GM12874 (cell line): Measurements from ENCODE around the gene LPAR4.

ENCODE experiments used
- TF ChIP-seq, protein P1 (sequence below): IDR thresholded peaks from 2 replicates; pipeline ENCODE4 v1.5.1; 2011; ENCODE audit warnings: low read depth, mild to moderate bottlenecking, control low read depth, low read length, moderate library complexity; ENCODE audit not compliant: insufficient read depth

The LPAR4 gene, protein sequence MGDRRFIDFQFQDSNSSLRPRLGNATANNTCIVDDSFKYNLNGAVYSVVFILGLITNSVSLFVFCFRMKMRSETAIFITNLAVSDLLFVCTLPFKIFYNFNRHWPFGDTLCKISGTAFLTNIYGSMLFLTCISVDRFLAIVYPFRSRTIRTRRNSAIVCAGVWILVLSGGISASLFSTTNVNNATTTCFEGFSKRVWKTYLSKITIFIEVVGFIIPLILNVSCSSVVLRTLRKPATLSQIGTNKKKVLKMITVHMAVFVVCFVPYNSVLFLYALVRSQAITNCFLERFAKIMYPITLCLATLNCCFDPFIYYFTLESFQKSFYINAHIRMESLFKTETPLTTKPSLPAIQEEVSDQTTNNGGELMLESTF

DNA sequence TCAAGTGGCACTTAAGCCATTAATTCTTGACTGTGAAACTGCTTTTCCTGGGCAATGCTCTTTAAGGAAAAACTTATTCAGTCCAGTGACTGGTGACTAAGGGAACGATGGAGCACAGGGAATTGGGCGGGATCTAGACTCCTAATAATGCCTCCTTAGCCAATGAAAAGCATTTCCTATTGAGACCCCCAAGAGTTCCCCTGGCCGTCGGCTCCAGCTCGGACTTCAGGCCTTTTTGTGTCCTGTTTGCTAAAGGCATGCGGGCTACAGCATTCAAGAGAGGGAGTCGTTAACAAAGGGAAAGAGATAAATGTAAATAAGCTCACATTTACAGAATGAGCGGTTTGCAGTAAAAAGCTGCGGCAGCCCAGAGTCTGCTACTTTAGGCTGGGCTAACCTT lies at the start of gene LPAR4:
Gene LPAR4, plus strand, starts transcription at position 232 of the 400 bp plus-strand sequence. CDS start 7,150 bp downstream, outside the sequence.
- TF ChIP-seq, protein P1, sequence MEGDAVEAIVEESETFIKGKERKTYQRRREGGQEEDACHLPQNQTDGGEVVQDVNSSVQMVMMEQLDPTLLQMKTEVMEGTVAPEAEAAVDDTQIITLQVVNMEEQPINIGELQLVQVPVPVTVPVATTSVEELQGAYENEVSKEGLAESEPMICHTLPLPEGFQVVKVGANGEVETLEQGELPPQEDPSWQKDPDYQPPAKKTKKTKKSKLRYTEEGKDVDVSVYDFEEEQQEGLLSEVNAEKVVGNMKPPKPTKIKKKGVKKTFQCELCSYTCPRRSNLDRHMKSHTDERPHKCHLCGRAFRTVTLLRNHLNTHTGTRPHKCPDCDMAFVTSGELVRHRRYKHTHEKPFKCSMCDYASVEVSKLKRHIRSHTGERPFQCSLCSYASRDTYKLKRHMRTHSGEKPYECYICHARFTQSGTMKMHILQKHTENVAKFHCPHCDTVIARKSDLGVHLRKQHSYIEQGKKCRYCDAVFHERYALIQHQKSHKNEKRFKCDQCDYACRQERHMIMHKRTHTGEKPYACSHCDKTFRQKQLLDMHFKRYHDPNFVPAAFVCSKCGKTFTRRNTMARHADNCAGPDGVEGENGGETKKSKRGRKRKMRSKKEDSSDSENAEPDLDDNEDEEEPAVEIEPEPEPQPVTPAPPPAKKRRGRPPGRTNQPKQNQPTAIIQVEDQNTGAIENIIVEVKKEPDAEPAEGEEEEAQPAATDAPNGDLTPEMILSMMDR = no peak

DNA sequence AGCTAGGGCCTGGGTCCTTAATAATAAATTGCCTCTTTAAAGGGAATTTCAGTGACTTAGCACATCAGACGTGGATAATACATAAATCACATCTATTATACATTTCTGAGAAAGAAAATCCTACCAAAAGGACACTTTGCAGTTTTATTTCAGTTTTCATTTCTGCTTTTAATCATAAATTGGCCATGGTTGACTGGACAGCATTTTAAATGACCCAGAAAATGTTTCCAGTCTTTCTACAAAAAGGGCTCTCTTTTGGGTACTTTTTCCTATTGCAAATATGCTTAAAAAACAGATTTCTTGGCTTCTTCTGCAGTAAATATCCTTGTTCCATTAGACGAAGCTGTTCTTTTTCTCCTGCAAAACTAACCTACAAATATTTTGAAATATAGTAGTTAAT lies 41.4 kb upstream of the LPAR4 start:
- TF ChIP-seq, protein P1 = no peak

DNA sequence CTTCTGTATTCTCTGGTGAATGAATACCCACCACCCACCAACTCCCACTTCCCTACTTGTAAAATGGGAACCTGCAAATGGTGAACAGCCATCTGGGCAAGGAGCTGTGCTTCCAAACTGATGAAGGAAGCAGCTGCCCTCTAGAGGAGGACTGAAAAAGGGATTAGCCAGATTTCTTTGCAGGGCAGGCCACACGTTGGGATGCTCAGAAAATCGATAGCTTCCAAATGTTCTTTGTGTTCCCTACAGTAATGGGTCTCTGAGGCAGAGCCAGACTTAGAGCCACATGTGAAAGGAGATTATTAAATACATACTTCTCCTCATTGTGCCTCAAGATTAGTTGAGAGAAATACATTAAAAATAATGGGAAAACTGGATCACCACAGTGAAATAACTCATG lies 39.3 kb upstream of the LPAR4 start:
- TF ChIP-seq, protein P1 = peak; percentile 27; the same call in 1 of the 2 replicates

DNA sequence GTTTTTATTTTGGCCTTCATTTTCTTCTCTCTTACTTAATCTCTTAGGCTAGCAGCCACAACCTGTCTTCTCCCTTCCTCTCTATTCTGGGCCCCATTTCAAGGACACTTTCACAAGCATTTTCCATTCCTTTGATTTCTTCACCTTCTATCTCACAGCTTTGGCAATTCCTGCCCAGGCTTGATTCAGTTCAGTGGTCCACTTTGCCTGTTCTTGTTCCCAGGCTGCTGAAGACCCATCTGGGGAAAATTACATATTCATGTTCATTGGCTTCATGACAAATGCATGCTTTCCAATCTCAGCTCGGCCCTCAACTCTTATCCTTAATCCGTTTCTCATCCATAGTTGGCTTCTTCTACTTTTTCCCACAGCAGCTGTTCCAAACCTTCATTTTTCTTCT lies 38.7 kb upstream of the LPAR4 start:
- TF ChIP-seq, protein P1 = no peak

DNA sequence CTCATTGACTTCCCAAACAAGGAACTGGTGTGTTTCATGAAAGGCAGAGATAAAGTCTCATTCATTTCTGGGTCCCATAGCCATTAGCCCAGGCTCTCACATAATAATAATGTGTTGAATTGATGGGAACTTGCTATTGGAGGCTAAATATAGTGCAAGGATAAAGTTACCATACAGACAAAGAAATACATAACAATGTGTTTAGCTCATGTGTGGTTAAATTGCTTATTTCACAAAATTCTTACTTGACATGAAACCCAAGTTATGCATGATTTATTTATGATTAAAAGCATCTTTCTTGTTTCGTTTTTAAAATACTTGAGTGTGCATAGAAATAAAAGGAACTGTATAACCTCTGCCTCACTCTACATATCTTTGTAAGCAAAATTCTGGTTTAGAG lies 37.3 kb upstream of the LPAR4 start:
- TF ChIP-seq, protein P1 = no peak

DNA sequence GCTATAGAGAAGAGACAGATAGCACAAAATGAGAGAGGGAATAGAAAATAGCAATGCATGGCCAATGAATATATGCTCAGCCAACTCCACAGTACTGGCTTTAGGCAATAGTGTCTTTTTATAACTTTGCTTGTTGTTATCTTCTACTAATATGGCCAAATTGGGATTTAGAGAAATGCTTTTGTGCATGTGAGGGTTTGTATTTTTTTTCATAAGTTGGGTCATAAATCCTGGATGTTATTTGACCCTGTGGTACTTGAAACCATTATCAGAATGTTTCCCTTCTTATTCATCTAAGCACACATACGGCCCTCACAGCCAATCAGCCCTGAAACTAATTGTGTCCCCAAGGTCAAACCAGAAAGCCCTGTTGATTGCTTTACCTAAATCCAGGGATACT lies 35.2 kb upstream of the LPAR4 start:
- TF ChIP-seq, protein P1 = no peak

DNA sequence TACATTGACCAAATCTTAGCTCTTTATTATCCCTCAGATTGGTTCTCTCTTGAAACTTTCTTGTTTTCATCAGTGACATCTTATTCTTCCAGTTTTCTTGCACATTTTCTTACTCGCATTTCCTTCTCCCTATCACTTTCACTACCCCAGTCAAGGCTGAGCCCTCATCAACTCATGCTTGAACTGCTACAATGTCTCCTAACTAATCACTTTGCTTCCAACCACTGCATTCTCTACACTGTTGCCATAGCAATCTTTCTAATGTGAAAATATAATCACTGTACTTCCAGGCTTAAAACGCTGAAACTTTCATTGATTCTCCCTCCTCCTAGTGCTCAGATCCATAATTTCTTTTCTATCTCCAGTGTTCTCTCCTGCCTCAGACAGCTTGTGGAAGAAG lies 22.2 kb upstream of the LPAR4 start:
- TF ChIP-seq, protein P1 = no peak
